Measurements from ENCODE around the gene MEGF6. TPM values are rescaled to one million over a fixed set of nuclear protein-coding genes. Genes with fewer than 3 reads are reported as not detected.
A peak's percentile ranks its signal among the peaks of the same experiment; 100 is the strongest.

MEGF6 gene
- total RNA-seq, 2 donors from 2014 or later, result 273 to 304 TPM

DNA sequence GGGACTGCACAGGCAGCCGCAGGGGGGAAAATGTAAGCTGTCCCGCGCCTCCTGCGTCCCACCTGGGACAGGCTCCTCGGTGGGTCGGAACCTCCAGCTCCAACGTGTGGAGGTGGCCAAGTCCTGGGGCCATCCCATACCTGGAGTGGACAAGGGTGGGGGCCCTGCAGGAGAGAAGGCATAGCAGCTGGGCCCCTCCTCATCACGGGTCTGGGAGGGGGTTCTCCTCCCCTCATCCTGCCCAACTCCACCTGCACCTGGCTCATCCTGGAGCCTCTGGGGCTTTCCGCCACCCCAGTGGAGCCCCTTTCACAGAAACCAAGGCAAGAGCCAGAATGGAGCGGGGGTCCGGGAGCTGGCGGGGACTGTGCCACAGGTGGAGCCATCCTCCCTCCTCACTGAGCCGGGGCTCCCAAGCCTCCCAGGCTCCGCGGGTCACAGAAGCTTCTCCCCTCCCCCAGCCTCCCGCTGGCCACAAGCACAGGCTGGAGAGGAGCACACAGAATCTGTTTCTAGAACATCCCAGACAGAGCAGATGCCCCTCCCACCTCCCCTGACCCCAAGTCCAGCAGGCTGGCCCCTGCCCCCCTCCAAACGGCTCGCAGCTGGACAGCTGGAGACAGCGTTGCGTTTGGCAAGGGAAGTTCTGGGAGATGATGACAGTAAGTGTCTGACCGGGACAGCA is 65.8 kb downstream of the MEGF6 start:
- Histone ChIP-seq H3K9me3 (no peaks in the 10 kb centered on the region), H3K27ac (peak overlapping the region in 1 of 2 donors; percentile 27), H3K4me3 (no peak overlapping the region), H3K4me1 (ENCODE audit: control insufficient read depth in 1 of 2, low read depth in 2 of 2) (peaks cover 51 to 90% of the 10 kb centered on the region in 2 donors), H3K27me3 (replicated peaks; ENCODE audit: insufficient read depth) (no peaks in the 10 kb centered on the region), H3K36me3 (no peaks in the 10 kb centered on the region)
- TF ChIP-seq, protein P1, sequence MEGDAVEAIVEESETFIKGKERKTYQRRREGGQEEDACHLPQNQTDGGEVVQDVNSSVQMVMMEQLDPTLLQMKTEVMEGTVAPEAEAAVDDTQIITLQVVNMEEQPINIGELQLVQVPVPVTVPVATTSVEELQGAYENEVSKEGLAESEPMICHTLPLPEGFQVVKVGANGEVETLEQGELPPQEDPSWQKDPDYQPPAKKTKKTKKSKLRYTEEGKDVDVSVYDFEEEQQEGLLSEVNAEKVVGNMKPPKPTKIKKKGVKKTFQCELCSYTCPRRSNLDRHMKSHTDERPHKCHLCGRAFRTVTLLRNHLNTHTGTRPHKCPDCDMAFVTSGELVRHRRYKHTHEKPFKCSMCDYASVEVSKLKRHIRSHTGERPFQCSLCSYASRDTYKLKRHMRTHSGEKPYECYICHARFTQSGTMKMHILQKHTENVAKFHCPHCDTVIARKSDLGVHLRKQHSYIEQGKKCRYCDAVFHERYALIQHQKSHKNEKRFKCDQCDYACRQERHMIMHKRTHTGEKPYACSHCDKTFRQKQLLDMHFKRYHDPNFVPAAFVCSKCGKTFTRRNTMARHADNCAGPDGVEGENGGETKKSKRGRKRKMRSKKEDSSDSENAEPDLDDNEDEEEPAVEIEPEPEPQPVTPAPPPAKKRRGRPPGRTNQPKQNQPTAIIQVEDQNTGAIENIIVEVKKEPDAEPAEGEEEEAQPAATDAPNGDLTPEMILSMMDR (IDR thresholded peaks at IDR 0.05), result no peak
- ATAC-seq (ENCODE audit: insufficient number of reproducible peaks, low FRiP score, low read depth), result no peak
- no peak for DNase-seq (ENCODE audit: low spot score)

DNA sequence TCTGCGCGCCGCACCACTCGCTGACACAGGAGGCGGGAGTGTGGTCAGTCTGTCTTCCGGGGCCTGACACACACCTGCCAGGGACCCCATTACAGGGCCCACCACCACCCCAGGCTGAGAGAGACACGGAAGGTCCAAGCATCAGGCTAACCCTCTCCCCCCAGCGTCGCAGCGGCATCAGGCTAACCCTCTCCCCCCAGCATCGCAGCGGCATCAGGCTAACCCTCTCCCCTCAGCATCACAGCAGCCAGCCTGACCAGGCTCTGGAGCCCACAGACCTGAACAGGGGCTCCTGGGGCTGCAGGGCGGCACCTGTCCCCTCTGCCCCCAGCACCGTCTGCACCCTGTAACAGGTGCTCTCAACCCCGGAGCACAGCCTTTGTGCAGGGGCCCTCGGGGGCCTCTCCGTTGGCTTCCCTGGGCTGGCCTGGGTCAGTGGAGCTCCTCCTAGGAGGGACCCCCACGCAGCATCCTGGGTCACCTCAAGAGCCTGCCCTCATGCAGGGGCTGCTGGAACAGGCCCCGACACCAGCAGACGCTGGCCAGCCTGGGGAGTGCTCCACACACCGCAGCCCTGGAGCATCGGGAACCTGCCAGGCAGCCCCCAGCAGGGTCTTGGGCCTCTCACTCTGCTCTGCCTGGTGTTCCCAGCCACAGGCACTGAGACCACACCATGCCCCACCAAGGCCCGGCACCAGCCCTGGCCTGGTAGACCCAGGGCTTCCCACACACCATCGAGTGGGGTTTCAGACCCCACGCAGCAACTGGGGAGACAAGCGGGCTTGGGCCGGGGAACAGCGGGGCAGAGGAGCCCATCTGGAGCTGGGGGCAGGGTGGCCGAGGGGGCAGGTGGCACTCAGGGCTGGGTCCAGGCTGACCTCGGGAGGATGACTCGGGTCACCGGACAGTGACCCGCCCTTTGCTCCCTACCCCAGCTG is 67.0 kb downstream of the MEGF6 start:
- Histone ChIP-seq H3K4me1 (ENCODE audit: control insufficient read depth in 1 of 2, low read depth in 2 of 2) (peaks cover 61 to 90% of the 10 kb centered on the region in 2 donors), H3K4me3 (no peak overlapping the region), H3K27ac (peak overlapping the region; percentile 95 to 97), H3K36me3 (no peaks in the 10 kb centered on the region), H3K9me3 (no peaks in the 10 kb centered on the region), H3K27me3 (replicated peaks; ENCODE audit: insufficient read depth) (no peaks in the 10 kb centered on the region)
- ATAC-seq (ENCODE audit: insufficient number of reproducible peaks, low FRiP score, low read depth), result no peak
- no peak for DNase-seq (ENCODE audit: low spot score)
- TF ChIP-seq, protein P1 (IDR thresholded peaks at IDR 0.05), result no peak

DNA sequence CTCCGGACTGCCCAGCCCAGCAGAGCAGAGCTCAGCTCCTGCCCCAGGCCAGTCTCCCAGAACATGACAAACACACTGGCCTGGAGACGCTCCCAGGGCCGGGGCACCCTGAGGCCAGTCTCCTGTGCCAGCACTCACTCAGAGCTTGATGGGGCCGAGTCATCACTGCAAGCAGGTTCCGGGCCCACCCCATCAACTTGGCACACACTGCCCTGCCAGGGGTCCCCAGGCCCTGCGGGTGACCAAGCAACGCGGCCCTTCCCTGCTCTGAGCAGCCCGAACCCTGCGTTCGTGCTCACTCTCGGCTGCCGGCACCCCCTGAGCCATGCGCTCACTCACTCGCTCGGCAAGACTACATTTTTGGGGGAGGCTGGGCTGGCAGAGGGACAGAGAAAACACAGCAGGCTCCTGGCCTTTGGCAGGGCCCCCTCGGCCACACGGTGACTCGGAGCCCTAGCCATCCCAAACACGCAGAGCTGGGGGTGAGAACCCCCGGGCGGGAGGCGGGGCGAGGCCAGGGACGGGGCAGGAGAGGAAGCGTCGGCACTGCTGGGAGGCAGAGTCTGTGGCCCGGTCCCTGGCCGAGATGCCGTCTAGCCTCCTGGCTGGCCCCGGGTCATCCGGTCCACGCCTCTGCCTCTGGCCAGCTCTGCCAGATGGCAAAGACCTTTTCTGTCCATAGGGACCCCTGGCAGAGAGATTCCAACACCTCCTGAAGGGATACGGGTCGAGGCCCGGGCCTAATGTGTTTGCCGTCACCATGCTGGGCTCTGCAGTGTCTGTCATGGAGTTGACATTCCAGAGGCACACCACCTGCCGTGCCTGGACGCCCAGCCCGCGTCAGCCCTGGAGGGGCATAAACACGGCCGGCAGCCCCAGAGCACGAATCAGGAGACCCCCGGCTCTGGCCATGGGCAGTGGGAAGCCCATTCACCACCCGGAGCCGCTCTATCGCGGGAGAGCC is 68.0 kb downstream of the MEGF6 start:
- peak overlapping the region; percentile 48 for H3K4me3 ChIP-seq
- TF ChIP-seq, protein P1 (IDR thresholded peaks at IDR 0.05), result no peak
- no peaks in the 10 kb centered on the region for H3K27me3 ChIP-seq (replicated peaks; ENCODE audit: insufficient read depth)
- peak overlapping the region; percentile 95 to 97 for H3K27ac ChIP-seq
- DNase-seq (ENCODE audit: low spot score) (peak; percentile 81), ATAC-seq (ENCODE audit: insufficient number of reproducible peaks, low FRiP score, low read depth) (peak; percentile 52)
- no peaks in the 10 kb centered on the region for H3K36me3 ChIP-seq
- no peaks in the 10 kb centered on the region for H3K9me3 ChIP-seq
- peaks cover 60 to 90% of the 10 kb centered on the region in 2 donors for H3K4me1 ChIP-seq (ENCODE audit: control insufficient read depth in 1 of 2, low read depth in 2 of 2)

DNA sequence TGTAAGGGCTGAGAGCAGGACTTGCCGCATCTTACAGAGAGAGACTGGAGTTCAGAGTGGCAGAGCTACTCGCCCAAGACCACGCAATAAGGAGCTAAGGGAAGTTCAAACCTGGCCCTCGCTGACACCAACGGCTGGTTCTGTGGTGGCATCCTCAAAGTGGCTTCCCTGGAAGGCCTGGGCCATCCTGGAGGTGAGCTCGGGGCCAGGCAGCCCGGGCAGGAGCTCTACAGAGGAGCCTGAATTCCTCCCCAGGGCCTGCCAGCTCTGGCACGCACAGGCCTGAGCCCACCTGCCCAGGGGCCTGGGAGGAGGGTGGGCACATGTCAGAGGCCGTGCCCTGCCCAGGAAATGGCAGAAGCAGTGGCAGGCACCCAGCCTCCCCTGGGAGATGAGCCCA is 68.6 kb downstream of the MEGF6 start:
- H3K27ac ChIP-seq, result peak overlapping the region; percentile 95 to 97
- H3K4me3 ChIP-seq, result peak overlapping the region; percentile 48

More for the DNA sequence above, 68.6 kb downstream of the MEGF6 start:
- no peak for DNase-seq (ENCODE audit: low spot score)
- H3K4me1 ChIP-seq (ENCODE audit: control insufficient read depth in 1 of 2, low read depth in 2 of 2), result peaks cover 53 to 89% of the 10 kb centered on the region in 2 donors
- H3K9me3 ChIP-seq, result no peaks in the 10 kb centered on the region
- H3K36me3 ChIP-seq, result no peaks in the 10 kb centered on the region
- H3K27me3 ChIP-seq (replicated peaks; ENCODE audit: insufficient read depth), result no peaks in the 10 kb centered on the region
- ATAC-seq (ENCODE audit: insufficient number of reproducible peaks, low FRiP score, low read depth), result no peak
- TF ChIP-seq, protein P1 (IDR thresholded peaks at IDR 0.05), result no peak

Measured in thoracic aorta (tissue), 2 donors.